ENCODE results near the gene MPG.
A peak's percentile ranks its signal among the peaks of the same experiment; 100 is the strongest.

MPG gene

GRCh38 chr16:83781-84615 lies 6.0 kb downstream of the MPG start:
- no peak for DNase-seq (ENCODE audit: low read depth)

DNA sequence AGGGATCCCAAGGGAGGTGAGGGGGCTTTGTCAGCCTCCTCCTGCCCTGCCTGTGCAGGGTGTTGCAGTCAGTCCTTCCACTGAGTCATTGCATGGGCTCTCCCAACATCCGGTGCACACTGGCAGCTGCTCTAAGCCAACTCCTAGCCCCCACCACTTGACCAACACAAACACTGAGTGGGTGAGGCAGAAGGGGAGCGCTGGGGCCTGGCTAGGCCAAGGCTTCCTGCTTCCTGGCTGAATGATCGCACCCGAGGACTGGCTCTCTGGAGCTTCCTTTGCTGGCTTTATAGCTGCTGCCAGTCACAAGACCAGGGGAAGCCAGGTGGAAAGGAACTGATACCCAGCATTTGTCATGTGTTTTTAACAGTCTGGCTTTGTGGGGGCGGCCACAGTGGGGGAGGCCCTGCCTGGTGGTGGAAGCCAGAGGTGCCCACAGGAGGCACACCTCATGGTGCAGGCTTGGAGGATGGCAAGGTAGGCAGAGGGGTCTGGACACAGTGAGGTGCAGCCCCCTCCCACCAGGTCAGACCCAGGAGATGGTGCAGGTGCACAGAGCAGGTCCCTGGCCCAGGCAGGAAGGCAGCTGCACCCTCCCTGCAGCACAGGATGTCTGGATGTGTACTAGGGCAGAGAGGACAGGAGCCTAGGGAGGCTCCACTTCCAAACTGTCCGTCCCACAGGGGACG lies 6.8 kb downstream of the MPG start:
- peak; percentile 73 for DNase-seq (ENCODE audit: low read depth)

DNA sequence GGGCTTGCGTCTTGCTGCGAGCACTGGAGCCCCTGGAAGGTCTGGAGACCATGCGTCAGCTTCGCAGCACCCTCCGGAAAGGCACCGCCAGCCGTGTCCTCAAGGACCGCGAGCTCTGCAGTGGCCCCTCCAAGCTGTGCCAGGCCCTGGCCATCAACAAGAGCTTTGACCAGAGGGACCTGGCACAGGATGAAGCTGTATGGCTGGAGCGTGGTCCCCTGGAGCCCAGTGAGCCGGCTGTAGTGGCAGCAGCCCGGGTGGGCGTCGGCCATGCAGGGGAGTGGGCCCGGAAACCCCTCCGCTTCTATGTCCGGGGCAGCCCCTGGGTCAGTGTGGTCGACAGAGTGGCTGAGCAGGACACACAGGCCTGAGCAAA lies 7.4 kb downstream of the MPG start:
- no peak for DNase-seq (ENCODE audit: low read depth)

DNA sequence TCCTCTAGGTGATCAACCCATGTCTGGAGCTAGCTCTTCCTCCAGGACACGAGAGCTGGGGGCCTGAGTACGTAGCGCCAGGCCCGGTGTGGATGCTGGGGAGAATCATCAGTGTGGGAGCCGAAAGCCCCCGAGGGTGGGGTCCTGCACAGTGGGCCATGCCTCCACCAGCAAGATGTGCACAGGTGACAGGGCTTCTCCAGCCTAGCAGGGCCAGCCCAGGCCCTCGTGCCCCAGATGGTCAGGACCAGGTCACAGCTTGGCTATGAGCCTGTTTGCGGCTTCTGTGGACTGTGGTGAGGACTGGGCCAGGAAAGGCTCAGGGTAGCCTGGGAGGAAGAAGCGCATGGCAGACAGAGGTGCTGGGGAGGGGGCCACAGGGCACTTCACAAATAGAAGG lies 7.8 kb downstream of the MPG start:
- DNase-seq (ENCODE audit: low read depth): no peak

DNA sequence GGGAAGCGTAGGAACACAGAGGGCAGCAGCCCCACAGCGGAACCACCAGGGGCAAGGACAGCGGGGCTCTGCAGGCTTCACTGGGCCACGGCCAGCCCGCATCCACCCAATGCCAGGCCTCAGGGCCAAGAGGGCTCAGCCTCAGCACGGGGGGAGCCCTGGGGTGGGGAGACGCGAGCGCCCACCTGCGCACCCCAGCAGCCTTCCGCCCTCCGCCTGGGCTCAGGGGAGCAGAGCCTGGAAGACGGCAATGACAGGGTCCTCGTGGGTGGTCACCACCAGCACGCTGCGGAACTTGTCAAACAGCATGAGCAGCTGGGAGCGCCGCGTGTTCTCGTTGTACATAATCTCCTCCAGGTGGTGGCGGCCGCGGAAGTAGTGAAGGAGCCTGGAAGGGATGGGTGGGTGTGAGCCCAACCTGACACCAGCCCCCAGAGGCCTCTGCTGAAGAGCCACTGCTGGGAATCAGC lies 8.5 kb downstream of the MPG start:
- DNase-seq (ENCODE audit: low read depth): no peak

- DNase-seq (ENCODE audit: low read depth): no peak
These were observed 10.6 kb downstream of the MPG start for GRCh38 chr16:88613-89012.

- no peak for DNase-seq (ENCODE audit: low read depth)
These were observed 11.6 kb downstream of the MPG start for GRCh38 chr16:89391-90302.

GRCh38 chr16:91484-91883 lies 13.5 kb downstream of the MPG start:
- no peak for DNase-seq (ENCODE audit: low read depth)

DNA sequence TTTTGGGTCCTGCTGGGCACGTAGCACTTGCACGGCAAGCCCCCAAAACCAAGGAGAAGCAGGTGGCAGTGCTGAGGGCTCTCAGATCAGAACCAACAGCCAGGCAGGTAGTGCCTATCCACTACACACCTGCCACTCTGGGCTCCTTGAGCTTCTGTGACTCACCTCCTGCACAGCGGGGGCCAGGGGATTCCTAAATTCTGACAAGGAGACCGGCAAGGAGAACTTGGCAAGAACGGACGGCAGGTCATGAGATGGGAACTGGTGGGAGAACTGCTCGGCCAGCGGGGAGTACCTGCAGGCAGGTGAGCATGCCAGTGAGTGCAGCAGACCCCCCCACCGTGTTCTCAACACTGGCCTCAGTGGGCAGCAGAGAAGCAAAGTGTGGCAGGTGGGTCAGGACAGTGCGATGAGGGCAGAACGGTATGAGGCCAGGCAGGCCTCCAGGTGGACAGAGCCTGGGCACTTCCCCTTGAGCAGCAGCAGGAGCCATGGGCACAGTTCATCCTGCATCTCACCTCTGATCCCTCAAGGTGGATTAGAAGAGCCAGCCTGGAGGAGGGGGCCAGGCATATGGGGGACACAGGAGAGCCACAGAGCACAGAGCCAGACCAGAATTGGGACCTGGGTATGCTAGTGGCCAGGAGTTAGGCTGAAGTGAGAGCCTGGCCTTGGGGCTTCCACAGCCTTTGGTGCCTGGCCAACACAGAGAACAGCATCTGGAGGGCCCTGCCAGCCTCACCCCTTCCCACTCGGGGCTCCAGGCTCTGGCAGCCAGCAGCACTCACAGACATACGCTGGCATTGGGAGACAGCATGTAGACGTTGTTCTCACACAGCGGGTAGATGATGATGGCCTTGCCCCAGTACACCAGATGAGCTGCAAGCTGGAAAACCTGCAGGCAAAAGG lies 14.7 kb downstream of the MPG start:
- DNase-seq (ENCODE audit: low read depth): no peak

DNA sequence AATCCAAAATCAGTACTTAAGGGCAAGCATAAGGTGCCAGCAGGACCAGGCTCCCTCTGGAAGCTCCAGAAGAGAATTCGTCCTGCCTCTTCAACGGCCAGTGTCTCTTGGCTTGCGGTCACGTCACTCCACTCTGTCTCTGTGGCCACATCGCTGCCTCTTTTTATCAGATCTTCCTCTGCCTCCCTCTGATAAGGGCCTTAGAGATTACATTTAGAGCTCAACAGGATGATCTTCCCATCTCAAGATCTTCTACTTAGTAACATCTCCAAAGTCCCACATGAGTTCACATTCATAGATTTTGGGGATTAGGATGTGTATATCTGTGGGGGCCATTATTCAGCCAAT lies 16.9 kb downstream of the MPG start:
- no peak for DNase-seq (ENCODE audit: low read depth)

DNA sequence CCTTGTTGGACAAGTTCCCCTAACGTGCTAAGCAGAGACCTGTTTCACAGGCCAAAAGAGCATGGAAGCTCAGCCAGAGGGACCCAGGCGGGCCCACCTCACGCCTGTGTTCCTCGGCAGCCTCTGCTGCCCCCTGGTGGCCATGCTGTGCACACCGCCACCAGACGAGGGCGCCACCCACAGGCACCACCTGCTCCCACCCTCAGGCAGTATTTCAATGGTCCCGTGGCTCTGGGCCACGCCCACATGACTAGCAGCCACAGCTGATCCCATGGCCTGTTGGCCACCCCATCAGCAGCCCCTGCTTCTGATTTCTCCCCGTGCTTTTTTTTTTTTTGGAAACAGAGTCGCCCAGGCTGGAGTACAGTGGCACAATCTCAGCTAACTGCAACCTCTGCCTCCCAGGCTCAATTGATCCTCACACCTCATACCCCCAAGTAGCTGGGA lies 18.9 kb downstream of the MPG start:
- no peak for DNase-seq (ENCODE audit: low read depth)

GRCh38 chr16:97822-98221 lies 19.8 kb downstream of the MPG start:
- no peak for DNase-seq (ENCODE audit: low read depth)

GRCh38 chr16:100989-101388 lies 23.0 kb downstream of the MPG start:
- no peak for DNase-seq (ENCODE audit: low read depth)

DNA sequence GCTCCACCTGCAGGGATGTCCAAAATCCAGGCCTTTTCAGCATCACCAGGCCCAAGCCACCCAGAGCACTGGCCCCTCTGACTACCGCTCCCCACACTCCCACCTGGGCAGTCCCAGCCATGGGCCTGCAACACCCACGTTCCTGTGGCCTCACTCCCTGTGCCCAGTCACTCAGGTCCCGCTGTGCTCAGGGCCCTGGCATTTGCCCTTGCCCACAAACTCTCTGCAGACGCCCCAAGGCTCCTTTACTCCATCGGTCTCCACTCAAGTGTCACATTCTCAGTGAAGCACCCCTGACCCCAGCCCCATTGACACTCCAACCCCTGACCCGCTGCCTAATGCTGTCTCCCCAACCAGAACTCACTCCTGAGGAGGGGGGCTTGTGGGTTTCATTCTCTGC lies 23.6 kb downstream of the MPG start:
- no peak for DNase-seq (ENCODE audit: low read depth)

DNA sequence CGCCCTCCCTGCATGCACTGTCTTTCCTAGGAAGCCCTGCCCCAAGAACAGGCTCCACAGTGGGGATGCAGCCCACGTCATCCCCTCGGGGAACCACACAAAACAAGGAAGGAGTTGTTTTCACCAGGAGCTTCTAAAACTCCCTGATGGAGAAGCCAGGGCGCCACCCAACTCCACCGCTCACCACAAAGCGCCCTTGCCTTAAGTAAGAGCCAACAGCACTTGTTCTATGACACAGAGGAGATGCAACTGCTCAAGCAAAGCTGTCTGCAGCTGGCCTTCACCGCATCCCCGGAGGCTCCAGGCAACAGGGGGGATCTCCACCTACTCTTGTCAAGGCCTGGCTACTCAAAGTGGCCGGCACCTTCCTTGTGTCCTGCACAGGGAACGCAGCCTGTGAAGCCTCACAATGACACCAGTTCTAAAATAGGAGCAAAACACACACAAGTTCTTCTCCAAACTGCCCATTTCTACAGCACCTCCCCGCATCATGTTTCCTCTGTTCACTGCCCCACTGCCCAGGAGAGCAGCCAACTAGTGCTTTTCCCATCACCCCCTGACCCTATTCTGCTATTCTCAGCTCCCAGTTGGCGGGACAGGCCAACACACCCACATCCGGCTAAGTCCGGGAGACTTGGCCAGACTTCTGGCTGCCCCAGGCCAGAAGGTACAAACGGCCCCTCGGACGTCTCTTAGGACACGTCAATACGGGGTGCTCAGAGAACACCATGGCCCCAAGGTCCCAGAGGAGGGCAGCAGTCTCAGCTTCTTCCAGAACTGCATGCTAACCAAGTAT lies 24.2 kb downstream of the MPG start:
- no peak for DNase-seq (ENCODE audit: low read depth)

DNA sequence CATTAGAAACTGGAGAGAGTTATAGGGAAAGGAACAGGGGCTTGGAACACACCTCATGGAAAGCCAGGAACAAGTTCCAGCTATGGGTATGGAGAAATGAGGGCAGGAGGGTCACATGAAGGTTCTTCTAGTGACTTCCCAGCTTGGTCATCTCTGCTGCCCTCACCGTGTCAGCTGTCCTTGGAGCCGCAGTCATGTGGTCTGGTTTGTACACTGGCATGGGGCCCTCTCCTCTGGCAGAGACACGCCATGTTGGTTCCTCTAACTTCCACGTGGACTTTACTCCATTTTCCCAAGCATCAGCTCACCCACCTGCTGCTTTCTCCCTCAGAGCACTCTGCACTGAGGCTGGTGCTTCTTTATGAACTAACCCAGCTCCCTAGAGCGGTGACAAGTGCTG lies 26.3 kb downstream of the MPG start:
- no peak for DNase-seq (ENCODE audit: low read depth)

DNA sequence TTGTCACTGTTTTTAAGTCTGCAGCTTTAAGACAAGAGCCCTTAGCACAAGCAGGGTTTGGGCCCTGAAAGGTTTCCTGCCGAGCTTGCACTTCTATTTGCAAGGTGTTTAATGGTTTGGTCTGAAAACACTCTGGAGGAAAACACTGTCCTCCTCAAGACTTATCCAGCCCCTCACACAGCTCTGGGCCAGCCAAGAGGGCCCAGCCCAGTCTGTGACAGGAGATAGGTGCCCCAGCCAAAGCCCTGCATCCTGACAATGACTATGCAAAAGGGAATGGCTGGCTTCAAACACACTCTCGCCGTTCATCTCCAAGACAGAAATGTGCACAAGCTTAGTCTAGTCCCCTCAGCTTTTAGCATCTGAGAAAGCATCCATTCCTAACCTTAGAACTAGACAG lies 26.9 kb downstream of the MPG start:
- DNase-seq (ENCODE audit: low read depth): no peak

- DNase-seq (ENCODE audit: low read depth): no peak
These were observed 27.5 kb downstream of the MPG start for GRCh38 chr16:105521-105920.

DNA sequence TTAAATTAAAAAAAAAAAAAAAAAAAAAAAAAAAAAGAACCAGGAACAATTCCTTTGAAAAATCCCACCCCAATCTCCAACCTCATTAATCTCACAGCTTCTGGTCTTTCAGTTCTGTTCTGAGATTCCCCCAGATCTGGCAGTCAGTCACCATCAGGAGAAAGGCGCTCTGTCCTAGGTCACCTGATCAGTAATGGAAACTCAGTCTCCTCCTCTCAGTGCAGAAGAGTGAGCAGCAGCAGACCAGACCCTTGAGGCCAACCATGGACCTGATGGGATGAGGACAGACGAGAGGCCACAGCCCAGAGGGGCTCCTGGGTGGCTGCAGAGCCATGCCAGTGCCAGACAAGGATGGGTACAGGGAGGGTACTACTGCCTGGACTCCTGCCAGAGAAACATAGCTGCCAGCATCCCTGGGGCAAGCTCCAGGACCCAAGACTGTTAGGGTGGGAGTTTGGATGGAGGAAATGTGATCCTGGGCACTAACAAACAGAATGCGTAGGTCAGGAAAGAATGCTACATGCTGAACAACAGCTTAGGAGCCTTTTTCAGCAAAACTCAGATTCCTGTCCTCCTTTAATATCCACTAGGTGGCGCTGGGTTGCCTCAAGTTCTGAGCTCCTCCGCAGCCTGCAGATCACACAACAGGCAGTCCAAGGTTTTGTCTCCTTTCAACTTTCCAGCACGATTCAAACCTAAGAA lies 28.7 kb downstream of the MPG start:
- DNase-seq (ENCODE audit: low read depth): no peak

Measured in HS-5 (cell line).